Activated CD8-positive, alpha-beta memory T cell treated with anti-CD3 and anti-CD28 coated beads for 4 hours (primary cell): ENCODE results near the gene KRTAP12-3.
"Not testable (repeated sequence)": the region's sequence is repeated elsewhere in the genome, so short reads cannot be mapped to it uniquely, and the experiment has no call there.

Experiments
- DNase-seq, 2 donors: peaks; one replicate each; pipeline ENCODE4 v3.0.0-alpha.2; 2020; ENCODE audit warnings: low read depth in 2 of 2

Gene KRTAP12-3, protein sequence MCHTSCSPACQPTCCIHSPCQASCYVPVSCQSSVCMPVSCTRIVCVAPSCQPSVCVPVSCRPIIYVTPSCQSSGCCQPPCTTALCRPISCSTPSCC

DNA sequence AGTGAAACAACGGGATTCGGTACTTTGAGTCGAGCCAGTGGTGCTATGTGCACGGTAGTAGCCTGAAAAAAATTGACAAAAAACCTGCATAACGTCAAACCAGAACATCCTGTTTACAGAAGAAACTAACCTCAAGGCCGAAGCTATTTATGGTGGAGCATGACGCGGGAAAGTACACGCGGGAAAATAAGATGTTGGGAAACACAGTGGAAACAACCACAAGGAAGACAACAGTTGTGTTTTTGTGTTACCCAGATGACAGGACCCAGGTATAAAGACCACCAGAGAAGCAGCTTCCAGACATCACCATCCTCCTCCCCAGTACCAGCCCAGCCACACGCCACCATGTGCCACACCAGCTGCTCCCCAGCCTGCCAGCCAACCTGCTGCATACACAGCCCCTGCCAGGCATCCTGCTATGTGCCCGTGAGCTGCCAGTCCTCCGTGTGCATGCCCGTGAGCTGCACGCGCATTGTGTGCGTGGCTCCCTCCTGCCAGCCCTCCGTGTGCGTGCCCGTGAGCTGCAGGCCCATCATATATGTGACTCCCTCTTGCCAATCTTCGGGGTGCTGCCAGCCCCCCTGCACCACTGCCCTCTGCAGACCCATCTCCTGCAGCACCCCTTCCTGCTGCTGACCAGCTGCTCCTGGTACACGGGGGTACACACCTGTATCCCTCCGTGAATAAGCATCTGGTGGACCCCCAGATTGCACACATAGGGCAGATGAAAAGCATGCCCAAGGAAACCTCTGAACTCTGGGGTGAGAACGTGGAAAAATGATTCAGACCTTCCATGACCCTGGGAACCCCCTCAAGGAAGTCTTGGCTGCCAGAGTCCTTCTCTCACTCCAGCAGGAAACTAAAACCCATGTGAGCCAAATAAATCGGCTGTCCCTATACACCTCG, at the start of gene KRTAP12-3:
KRTAP12-3 (plus strand) TSS at position 298 of the 906 bp plus-strand sequence; CDS start at position 346, 48 bp downstream.
- peak in 1 of 2 donors; percentile 20 for DNase-seq

GRCh38 chr21:44609193-44609592, 48.5 kb upstream of the KRTAP12-3 start:
- no peak for DNase-seq

DNA sequence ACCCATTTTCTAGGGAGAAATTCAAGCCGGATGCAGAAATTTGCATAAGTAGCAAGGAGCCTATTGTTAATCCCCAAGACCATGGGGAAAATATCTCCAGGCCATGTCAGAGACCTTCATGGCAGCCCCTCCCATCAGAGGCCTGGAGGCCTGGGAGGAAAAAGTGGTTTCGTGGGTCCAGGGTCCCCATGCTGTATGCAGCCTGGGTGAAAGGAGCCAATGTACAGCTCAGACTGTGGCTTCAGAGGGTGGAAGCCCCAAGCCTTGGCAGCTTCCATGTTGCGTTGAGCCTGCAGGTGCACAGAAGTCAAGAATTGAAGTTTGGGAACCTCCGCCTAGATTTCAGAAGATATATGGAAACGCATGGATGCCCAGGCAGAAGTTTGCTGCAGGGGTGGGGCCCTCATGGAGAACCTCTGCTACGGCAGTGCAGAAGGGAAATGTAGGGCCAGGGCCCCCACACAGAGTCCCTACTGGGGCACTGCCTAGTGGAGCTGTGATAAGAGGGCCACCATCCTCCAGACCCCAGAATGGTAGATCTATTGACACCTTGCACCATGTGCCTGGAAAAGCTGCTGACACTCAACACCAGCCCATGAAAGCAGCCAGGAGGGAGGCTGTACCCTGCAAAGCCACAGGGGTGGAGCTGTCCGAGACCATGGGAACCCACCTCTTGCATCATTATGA, 47.4 kb upstream of the KRTAP12-3 start:
- DNase-seq = not testable (repeated sequence)

DNA sequence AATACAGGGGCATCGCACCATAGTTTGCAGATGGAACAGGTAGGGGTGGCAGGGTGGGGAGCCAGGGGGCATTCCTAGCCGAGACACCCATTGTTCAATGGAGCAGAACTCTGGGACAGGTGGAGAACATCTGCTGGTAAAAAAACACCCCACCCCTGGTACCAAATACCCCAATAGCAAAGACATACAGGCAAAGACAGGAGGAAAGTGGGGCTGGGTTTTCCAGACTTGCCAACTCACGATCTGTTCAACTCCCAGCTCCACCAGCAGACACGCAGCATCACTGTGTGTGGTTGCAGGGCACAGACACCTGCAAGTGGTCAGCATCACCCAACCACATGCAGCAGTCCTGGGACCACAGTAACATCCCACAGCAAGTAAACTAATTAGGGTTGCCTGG, 46.2 kb upstream of the KRTAP12-3 start:
- no peak for DNase-seq

GRCh38 chr21:44612029-44612486, 45.7 kb upstream of the KRTAP12-3 start, which contains the start of gene KRTAP10-8:
Gene KRTAP10-8 (plus strand): TSS chr21:44612079. CDS start chr21:44612101, 22 bp downstream.
- DNase-seq = no peak

DNA sequence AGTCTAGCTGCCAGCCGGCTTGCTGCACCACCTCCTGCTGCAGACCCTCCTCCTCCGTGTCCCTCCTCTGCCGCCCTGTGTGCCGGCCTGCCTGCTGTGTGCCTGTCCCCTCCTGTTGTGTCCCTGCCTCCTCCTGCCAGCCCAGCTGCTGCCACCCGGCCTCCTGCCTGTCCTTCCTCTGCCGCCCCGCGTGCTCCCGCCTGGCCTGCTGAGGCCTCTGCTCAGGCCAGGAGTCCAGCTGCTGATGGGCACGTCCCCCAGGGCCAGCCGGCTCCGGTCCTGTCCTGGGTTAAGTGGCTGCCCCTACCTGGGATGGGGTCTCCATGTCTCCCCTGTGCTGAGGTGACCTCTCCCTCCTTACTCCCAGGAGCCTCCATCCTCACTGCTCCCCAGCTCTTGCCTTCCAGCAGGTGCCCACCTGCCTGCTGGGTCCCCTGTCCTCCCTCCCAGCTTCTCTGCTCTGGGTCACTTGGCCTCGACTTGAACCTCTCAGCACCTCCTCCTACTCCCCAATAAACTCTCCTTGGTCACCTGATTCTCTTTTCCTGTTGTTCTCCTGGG, 45.0 kb upstream of the KRTAP12-3 start:
- DNase-seq = no peak

DNA sequence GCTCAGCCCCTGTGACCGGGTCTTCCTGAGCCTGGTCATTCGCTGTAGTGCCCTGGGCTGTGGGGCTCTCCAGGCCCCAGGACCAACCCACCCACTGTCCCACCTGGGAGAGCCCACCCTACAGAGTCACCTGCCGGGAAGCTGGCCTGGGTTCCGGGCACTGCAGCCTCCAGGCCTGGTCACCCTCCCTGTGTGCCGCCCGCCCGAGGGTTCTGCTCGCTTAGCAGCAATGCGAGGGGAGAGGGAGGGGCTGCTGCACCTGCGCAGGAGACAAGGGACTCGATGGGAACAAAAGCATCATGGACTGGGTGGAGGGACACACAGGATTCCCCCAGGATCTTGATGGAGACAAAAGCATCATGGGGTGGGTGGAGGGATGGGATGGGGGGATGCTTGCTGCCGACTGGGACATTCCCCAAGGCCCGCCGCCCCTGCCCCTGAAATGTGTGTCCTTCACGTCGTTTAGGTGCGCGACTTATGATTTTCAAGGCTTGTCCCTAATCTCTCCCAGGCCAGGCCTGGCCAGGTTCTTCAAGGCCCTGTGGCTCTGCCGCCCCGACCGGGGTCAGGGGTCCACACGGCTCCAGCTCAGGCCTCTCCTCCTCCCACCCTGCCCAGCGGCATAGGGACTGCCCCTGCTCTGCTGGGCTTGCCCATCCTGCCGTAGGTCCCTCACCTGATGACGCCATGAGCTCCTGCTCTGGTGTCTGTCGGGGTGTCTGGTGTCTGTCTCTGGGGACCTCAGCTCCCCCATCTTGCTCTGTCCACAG, 44.2 kb upstream of the KRTAP12-3 start:
- no peak for DNase-seq

DNA sequence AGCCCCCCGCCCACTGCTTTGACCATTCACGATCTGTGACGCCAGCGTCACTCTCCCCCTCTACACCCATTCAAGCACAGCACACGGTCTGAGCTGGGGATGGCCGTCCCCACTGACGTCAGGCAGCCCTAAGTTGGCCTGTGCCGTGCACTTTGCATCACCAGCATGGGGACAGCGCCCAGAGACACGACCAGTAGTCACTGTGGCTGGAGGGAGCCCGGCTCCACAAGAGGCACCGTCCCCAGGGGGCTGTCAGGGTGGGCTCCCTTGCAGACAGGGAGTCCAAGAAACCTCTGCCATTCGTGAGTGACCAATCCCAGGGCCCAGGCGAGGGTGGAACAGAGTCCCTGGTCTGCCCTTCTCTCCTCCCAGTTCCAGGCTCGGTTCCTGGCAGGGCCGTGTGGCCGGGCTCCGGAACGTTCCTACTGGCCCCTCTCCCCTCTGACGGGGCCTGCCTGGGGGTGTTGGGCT, 43.5 kb upstream of the KRTAP12-3 start:
- no peak for DNase-seq

- no peak for DNase-seq
Observed at GRCh38 chr21:44614961-44615391, 42.8 kb upstream of the KRTAP12-3 start.

DNA sequence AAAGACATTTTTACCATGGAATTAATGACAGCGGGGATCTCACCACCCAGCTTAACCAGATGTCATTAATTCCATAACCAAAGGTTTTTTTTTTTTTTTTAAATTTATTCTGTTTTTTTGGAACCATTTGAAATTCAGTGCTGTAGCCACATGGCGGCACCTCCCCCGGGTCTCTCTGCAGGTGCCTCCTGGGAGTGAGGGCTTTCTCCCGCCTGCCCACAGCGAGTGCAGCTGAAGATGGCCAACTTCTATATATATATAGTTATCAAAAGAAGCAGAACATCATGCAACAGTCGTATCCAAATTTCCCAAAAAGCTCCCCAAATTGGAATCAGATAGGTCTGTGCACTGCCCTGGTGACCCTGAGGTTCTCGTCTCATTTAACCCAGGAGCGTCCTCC, 42.3 kb upstream of the KRTAP12-3 start:
- DNase-seq = no peak

DNA sequence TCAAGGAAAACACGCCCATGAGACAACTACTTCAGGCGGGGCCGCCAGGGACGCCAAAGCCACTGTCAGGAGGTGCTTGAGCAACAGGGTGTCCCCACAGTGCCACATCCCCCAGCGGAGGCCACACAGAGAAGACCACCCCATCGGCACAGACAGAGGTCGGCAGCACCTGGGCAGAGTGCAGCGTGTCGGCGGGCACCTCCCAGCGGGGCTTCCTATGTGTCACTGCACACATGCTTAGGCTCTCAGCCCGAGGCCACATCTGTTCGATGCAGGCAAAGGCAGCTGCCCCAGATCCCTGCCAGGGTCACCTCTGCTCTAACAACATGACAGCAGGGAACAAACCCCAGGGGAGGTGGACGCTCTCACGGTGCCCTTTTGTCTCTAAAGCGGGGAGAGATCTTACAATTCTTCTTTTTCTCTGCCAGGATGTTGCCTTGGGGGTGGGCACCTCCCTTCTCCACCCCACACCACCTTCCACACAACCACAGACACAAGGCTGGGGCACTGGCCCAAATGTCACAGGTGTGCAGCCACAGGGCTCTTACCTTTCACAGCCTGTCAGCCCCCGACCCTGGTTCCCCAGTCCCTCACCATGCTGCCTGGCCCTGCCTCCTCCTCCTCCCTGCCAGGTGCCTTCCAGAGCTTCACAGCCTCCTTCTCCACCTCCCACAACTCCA, 41.7 kb upstream of the KRTAP12-3 start:
- no peak for DNase-seq

- no peak for DNase-seq
Observed at GRCh38 chr21:44616591-44616926, 41.2 kb upstream of the KRTAP12-3 start.

- DNase-seq = no peak
Observed at GRCh38 chr21:44617071-44617501, 40.6 kb upstream of the KRTAP12-3 start.

DNA sequence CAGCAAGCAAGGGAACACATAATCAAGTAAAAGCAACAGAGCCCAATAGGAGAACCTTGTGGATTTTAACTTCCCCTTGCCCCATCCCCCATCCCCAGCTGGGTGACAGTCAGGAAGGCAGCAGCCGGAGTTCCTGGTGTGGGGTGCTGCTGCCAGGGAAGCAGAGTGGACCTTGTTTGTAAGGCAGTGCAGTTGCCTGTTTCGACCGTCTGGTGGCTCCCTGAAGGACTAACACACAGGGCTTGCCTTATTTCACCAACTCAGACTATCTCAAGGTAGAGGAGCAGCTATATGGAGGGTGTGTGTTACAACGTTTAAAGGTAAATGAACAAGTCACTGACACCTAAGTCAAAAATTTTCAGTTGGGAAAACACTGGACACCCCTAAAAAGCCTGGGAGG, 39.2 kb upstream of the KRTAP12-3 start:
- DNase-seq = no peak

DNA sequence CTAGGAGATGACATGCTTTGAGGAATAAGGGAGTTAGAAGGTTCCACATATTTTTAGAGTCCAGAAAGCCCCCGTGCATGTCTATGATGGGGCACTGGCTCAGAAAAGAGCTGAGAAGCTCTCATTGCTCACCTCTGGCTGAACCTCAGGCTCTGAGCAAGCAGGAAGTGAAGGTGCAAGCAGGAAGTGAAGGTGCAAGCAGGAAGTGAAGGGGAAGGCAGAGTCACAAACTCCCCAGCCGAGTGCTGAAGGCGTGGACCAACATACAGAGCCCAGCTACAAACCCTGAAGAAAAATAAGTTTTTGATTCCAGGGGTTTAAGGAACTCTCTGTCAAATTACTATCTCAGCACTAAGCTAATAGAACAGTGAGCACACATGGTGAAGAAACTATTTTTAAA, 38.8 kb upstream of the KRTAP12-3 start:
- peak; percentile 30 to 57 for DNase-seq

GRCh38 chr21:44619886-44620285, 37.8 kb upstream of the KRTAP12-3 start:
- DNase-seq = no peak

DNA sequence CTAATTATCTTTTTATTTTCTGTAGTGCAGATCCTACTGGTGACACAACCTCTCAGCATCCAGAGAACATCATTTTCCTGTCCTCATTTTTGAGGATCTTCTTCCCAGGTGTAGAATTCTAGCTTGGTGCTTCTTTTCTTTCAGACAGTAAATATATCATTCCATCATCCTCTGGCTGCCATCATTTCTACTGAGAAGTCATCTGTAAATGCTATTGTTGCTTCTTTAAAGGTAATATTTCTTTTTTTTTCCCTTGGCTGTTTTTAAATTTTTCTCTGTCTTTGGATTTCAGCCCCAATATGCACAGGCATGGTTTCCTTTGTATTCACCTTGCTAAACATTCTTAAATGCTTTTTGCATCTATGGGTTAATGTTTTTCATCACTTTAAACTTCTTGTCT, 34.2 kb upstream of the KRTAP12-3 start:
- DNase-seq = no peak

GRCh38 chr21:44625756-44626155, 32.0 kb upstream of the KRTAP12-3 start:
- no peak for DNase-seq

DNA sequence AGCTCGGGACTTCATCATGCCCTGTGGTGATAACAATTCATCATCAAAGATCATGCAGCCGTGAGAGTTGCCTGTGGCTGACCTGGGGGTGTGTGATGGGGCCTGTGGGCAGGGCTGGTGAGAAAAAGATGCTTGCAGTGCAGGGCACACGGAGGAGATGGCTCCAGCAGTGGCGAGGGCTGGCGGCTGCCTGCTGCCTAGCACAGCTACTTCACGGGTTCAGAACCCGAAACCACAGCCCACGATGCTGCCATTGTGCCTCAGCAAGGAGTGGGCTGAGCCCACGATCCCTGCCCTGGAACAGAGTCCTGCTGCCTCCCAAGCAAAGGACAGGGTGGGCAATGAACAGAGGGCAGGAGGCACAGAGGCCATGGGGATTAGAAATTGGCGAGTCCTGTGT, 31.5 kb upstream of the KRTAP12-3 start:
- DNase-seq = no peak

DNA sequence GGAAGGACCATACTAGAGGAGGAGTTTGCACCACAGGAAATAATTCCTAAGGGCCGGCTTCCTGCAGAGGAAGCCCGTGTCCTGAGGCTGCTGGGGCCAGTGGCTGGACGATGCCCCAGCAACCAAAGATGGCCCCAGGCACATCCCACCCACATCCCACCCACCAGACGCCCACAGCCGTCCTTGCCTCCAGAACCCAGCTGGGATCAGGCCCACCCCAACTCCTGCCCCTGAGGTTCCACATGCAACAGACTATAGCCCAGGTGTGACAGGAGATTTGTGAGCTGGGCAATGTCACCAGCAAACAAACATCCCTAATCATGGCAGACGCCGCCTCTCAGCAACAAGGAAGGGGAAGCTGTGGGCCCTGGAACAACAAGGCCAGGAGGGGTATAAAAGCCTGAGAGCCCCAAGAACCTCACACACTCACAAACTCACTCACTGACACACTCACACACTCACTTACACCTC, 31.0 kb upstream of the KRTAP12-3 start, which contains the start of gene KRTAP10-9:
KRTAP10-9 (plus strand) TSS at position 421 of the 471 bp plus-strand sequence. CDS start 79 bp downstream, outside the sequence.
- no peak for DNase-seq
